H1 (cell line): ENCODE results near the gene ERAS.

Source experiments
- BCL11A ChIP-seq, 2 experiments: IDR thresholded peaks; one replicate each; pipeline ENCODE4 v1.6.1; 2011; ENCODE audit warnings: low read depth in 2 of 2, low read length in 2 of 2, mild to moderate bottlenecking in 2 of 2
- CEBPB ChIP-seq: IDR thresholded peaks from 2 replicates; pipeline ENCODE4 v1.6.1; 2012; ENCODE audit warnings: low read depth, low read length
- CHD2 ChIP-seq: IDR thresholded peaks from 2 replicates; pipeline ENCODE4 v1.6.1; 2012; ENCODE audit warnings: low read length, improper control_type of control experiment
- CHD7 ChIP-seq: fragments of 300-600 bp; sonication (generic); IDR thresholded peaks from 2 replicates; pipeline ENCODE4 v1.7.1; 2012; ENCODE audit warnings: low read length, moderate library complexity, mild to moderate bottlenecking, inconsistent platforms; ENCODE audit not compliant: insufficient replicate concordance
- CTCF ChIP-seq, 3 experiments: IDR thresholded peaks; 1 replicate in 2 of 3; 2 replicates in 1 of 3; pipeline versions ENCODE4 v1.5.1 to v1.6.1; 2011; ENCODE audit warnings: low read length in 3 of 3, mild to moderate bottlenecking in 3 of 3, inconsistent platforms in 2 of 3, low read depth in 1 of 3, moderate library complexity in 1 of 3; ENCODE audit not compliant: insufficient read depth in 1 of 3; ENCODE audit errors: control extremely low read depth in 1 of 3
- EZH2 ChIP-seq: fragments of 200-600 bp; sonication (generic); IDR thresholded peaks from 2 replicates; pipeline ENCODE4 v1.7.1; 2012; ENCODE audit warnings: low read depth, mild to moderate bottlenecking, moderate library complexity, low read length, inconsistent platforms; ENCODE audit not compliant: severe bottlenecking
- POLR2A ChIP-seq, 2 experiments: IDR thresholded peaks; 1 replicate in 1 of 2; 2 replicates in 1 of 2; pipeline ENCODE4 v1.6.1; 2011; ENCODE audit warnings: low read depth in 2 of 2, low read length in 2 of 2, mild to moderate bottlenecking in 2 of 2; ENCODE audit errors: control extremely low read depth in 1 of 2
- RAD21 ChIP-seq, 2 experiments: IDR thresholded peaks in 1 of 2; conservative IDR thresholded peaks in 1 of 2; 2 replicates each; pipeline ENCODE4 v1.6.1; 2011; ENCODE audit warnings: low read depth in 2 of 2, low read length in 2 of 2, improper control_type of control experiment in 1 of 2, inconsistent platforms in 1 of 2, mild to moderate bottlenecking in 1 of 2, moderate library complexity in 1 of 2
- RNF2 ChIP-seq: fragments of 200-900, 300-1000 bp; sonication (generic); IDR thresholded peaks from 2 replicates; pipeline ENCODE4 v1.7.1; 2016; ENCODE audit warnings: borderline replicate concordance, low read depth, mild to moderate bottlenecking, antibody characterized with exemption, low read length; ENCODE audit not compliant: poor library complexity, severe bottlenecking; ENCODE audit errors: missing control alignments
- SAP30 ChIP-seq: fragments of 300-600 bp; sonication (generic); IDR thresholded peaks from 2 replicates; pipeline ENCODE4 v1.7.1; 2012; ENCODE audit warnings: low read length, moderate library complexity, mild to moderate bottlenecking, inconsistent platforms; ENCODE audit not compliant: insufficient read depth, insufficient replicate concordance
- TAF1 ChIP-seq: IDR thresholded peaks from 2 replicates; pipeline ENCODE4 v1.6.1; 2011; ENCODE audit warnings: mild to moderate bottlenecking, low read depth, low read length
- YY1 ChIP-seq: IDR thresholded peaks from 2 replicates; pipeline ENCODE4 v1.6.1; 2011; ENCODE audit warnings: low read depth, mild to moderate bottlenecking, low read length

DNA sequence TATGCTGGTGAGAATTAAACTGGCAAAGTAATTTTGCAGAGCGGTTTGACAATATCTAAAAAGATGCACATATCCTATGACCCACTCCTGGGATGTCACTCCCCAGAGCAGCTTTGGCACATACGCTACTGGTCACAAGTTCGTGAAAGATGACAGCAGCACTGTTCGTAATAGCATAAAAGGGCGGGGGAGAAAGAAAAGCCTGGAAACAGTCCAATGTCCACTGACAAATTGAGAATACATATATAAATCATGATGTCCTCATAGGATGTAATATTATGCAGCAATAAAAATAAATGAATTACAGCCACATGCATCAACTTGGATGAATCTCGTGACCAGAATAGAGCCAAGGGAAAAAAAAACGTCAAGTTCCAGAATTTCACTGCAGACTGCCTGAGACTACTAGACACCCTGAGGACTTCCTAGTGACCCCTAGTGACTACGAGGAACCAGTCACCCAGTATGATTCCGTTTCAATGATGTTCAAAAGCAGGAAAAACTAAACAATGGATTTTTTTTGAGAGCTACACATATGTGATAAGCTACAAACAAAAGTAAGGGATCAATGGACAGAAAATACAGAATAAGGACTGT is 7.3 kb downstream of the ERAS start:
- TF ChIP-seq CEBPB: no peak
- no peak for TF ChIP-seq BCL11A (IDR thresholded peaks at IDR 0.05; ENCODE audit: low read depth in 2 of 2, low read length in 2 of 2)
- TF ChIP-seq CTCF (IDR thresholded peaks at IDR 0.05; ENCODE audit: control extremely low read depth in 1 of 3, insufficient read depth in 1 of 3, low read depth in 1 of 3, low read length in 3 of 3): no peak
- no peak for TF ChIP-seq CHD7
- no peak for TF ChIP-seq YY1
- no peak for TF ChIP-seq POLR2A (IDR thresholded peaks at IDR 0.05; ENCODE audit: control extremely low read depth in 1 of 2, low read depth in 2 of 2, low read length in 2 of 2)
- TF ChIP-seq RAD21 (IDR thresholded peaks at IDR 0.05 in 1 of 2, conservative IDR thresholded peaks at IDR 0.05 in 1 of 2; ENCODE audit: low read depth in 2 of 2, low read length in 2 of 2): no peak
- TF ChIP-seq SAP30: no peak
- no peak for TF ChIP-seq RNF2
- TF ChIP-seq EZH2: no peak
- TF ChIP-seq CHD2: no peak
- TF ChIP-seq TAF1: no peak
